SK-N-MC (cell line): ENCODE data around the gene PLPP3.

ENCODE experiments used
- DNase-seq: peaks from one replicate; pipeline ENCODE4 v3.0.0-alpha.2; 2011; ENCODE audit warnings: low read depth, low spot score
- H3K27ac ChIP-seq: fragments of 200-600 bp; sonication (generic); 2 replicates; pipeline ENCODE4 v1.5.1; 2016; ENCODE audit warnings: mixed run types
- H3K36me3 ChIP-seq: fragments of 200-600 bp; sonication (generic); 2 replicates; pipeline ENCODE4 v1.6.1; 2017; ENCODE audit warnings: antibody characterized with exemption, low read length, mixed read lengths; ENCODE audit not compliant: insufficient read depth
- H3K4me3 ChIP-seq: fragments of 200-600 bp; sonication (generic); 2 replicates; pipeline ENCODE4 v1.5.1; 2016
- H3K9ac ChIP-seq: fragments of 200-600 bp; sonication (generic); 2 replicates; pipeline ENCODE4 v1.8.0; 2017; ENCODE audit warnings: mixed run types, mixed read lengths; ENCODE audit not compliant: insufficient read length
- H3K9me3 ChIP-seq: fragments of 200-600 bp; sonication (generic); 2 replicates; pipeline ENCODE4 v1.6.1; 2017; ENCODE audit warnings: low read depth, mild to moderate bottlenecking, antibody characterized with exemption, low read length, moderate library complexity, mixed read lengths
- EZH2 ChIP-seq: fragments of 200-600 bp; sonication (generic); IDR thresholded peaks from one replicate; pipeline ENCODE4 v1.6.1; 2017; ENCODE audit warnings: antibody characterized with exemption
- FOXP2 ChIP-seq: optimal IDR thresholded peaks from 2 replicates; pipeline ENCODE3; 2011; ENCODE audit warnings: mild to moderate bottlenecking, moderate library complexity; ENCODE audit not compliant: insufficient read depth; ENCODE audit errors: extremely low read length, control extremely low read depth
- POLR2AphosphoS5 ChIP-seq: IDR thresholded peaks from 2 replicates; pipeline ENCODE4 v1.6.1; 2012; ENCODE audit warnings: mild to moderate bottlenecking, low read depth, low read length, borderline replicate concordance

The PLPP3 gene

DNA sequence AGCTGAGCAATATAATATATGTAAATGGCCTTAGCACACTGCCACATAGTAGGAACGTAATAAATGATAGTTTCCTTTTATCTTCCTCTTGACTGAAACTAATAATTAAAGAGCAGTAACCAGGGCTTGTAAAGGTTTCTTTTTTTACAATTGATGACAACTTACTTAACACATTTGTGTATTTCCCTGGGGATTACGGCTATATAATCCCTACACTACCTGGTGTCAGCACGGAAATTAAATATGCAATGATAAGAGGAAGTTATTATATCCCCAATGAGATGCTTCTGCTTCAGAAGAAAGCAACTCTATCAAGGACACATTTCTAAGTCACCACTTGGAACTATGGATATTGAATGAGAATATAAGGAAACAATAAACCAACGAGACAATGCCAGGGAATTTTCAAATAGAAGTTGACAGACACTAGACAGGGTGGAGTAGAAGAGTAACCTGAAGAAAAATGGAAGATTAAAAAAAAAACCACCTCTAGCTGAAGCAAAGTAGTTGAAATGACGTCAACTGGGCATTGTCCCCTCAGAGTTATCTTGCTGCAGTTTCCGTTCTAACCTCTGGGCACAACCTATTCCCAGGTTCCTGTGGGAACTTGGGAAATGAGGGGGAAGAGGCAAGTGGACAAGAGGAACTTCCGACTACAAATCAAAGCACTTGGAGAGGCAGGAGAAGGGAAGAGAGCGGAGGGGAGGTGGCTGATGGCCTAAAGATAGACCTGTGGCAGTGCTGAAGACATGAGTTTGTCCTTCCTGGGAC, 66.5 kb downstream of the PLPP3 start:
- no peak for DNase-seq
- no peak for TF ChIP-seq FOXP2
- no peak for TF ChIP-seq POLR2AphosphoS5
- TF ChIP-seq EZH2: no peak
- H3K36me3 ChIP-seq: no peaks in the 10 kb centered on the region

DNA sequence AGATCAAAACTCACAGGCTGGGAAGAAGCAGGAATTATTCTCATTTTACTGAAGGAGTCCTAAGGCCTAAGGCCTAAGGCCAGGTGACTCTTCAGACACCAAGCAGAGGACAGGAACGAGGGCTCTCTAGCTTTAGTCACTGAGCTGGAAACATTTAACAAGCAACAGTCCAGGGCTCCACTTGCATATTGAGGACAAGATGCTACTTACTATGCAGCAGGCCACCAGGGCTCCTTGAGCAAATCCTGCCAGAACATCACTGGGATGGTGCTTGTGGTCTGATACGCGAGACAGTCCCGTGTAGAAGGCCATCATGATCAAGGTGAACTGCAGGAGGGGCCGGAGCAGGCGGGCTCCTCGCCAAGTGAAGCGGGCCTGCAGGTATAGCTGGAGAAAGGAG, 67.6 kb downstream of the PLPP3 start:
- Histone ChIP-seq H3K9me3 (no peaks in the 10 kb centered on the region), H3K9ac (no peak overlapping the region), H3K27ac (no peak overlapping the region), H3K36me3 (no peaks in the 10 kb centered on the region), H3K4me3 (no peak overlapping the region)
- no peak for DNase-seq
- TF ChIP-seq FOXP2: no peak
- TF ChIP-seq EZH2: no peak

More for the DNA sequence above, 66.5 kb downstream of the PLPP3 start:
- Histone ChIP-seq H3K4me3 (no peak overlapping the region), H3K27ac (no peak overlapping the region), H3K9ac (no peak overlapping the region), H3K9me3 (no peaks in the 10 kb centered on the region)

DNA sequence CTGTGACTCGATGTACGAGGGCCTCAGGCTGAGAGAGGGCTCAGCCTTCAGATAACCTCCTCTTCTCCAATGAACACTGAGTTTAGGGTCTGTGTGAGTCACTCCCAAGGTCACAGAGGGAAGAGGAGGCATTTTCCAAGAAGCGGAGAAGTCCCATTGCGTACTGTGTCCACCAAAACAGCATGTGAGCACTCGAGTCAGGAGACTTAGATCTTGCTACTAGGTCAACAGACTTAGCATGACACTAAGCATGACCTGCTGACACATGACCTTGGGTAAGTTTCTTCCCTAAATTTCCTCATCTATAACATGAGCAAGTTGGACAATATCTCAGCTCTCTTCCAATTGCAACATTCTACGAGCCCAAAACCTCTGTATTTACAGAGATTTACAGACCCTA, 68.0 kb downstream of the PLPP3 start:
- TF ChIP-seq FOXP2 (no peak), EZH2 (no peak), POLR2AphosphoS5 (no peak)
- no peak for DNase-seq
- no peak overlapping the region for H3K27ac ChIP-seq
- H3K4me3 ChIP-seq: no peak overlapping the region
- no peaks in the 10 kb centered on the region for H3K9me3 ChIP-seq
- H3K36me3 ChIP-seq: no peaks in the 10 kb centered on the region
- no peak overlapping the region for H3K9ac ChIP-seq

DNA sequence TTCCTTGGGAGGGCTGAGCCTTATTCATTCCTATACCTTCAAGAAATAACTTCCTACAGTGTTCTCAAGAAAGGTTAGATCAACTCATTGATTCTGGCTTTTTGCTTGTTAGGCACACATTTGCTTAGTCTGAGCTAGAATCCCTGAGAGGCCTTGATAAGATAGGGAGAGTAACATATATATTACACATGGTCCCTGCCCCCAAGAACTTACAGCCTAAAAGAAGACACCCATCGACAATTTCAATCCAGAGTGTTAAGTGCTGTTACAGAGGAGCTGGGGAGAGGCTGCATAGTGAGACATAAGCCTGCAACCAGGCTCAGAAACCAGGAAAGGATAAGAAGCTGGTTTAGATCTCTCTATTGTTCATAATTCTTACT, 68.7 kb downstream of the PLPP3 start:
- TF ChIP-seq POLR2AphosphoS5: no peak
- no peak for TF ChIP-seq FOXP2
- TF ChIP-seq EZH2: no peak
- Histone ChIP-seq H3K27ac (no peak overlapping the region), H3K4me3 (no peak overlapping the region), H3K36me3 (no peaks in the 10 kb centered on the region), H3K9me3 (no peaks in the 10 kb centered on the region), H3K9ac (no peak overlapping the region)
- no peak for DNase-seq

DNA sequence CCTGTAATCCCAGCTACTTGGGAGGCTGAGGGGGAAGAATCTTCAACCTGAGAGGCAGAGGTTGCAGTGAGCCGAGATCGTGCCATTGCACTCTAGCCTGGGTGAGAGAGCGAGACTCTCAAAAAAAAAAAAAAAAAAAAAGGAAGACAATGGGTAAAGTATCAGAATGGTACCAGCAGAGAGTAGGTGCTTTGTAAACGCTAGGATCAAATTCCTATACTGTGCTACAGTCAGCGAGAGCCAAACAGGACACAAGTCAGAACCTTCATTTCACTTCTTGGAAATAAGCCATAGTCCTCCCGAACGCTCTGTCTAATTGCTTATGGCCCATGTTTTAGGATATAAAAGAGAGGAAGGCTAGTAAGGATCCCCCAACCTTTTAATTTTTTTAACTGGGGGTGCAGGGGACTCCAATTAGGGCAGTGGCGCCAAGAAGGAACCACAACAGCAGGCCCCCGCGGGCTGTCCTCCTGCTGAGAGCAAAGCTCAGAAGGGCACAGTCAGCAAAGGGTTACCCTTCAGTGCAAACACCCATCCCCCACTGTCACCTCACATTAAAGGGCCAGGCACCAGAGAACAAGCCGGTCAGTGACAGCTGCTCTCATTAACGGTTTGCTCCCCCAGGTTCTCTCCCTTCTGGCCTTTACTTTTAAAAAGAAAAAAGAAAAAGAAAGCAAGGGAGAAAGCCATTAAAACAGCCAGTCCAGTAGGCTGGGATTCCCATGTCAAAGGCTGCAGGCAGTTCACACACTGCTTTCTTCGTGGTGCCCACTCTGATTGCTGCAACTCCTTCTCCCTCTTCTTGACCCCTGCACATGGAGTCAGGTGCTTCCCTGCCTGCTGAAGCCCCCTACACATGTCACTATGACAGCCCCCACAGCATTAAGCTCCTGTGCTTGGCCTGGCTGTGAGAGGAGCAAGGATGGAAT, 69.4 kb downstream of the PLPP3 start:
- DNase-seq: no peak
- no peak overlapping the region for H3K27ac ChIP-seq
- H3K9ac ChIP-seq: no peak overlapping the region
- H3K36me3 ChIP-seq: no peaks in the 10 kb centered on the region
- H3K9me3 ChIP-seq: no peaks in the 10 kb centered on the region
- no peak overlapping the region for H3K4me3 ChIP-seq
- TF ChIP-seq FOXP2 (no peak), EZH2 (no peak), POLR2AphosphoS5 (no peak)

DNA sequence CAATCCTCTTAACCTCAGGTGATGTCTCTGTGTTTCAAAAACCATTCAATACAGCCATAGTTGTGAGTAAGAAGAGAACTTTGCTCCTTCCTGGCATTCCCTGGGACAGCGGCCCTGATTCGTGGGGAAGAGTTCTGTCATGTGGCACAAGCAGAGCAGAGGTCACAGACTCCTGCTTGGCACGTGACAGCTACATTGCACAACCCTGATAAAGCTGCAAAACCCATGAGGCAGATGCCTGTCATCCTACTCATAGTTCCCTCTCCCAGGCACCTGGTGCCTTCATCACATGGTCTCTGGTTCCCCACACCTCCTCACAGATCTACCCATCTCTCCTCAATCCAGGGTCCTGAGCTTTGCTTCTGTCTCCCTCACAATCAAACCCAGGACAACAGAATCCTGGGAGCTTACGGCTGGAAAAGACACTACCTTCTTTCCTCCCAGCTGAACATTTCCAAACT, 70.8 kb downstream of the PLPP3 start:
- no peak for DNase-seq
- no peak overlapping the region for H3K27ac ChIP-seq
- no peaks in the 10 kb centered on the region for H3K9me3 ChIP-seq
- H3K36me3 ChIP-seq: no peaks in the 10 kb centered on the region
- TF ChIP-seq FOXP2: no peak
- TF ChIP-seq EZH2: no peak
- no peak for TF ChIP-seq POLR2AphosphoS5
- no peak overlapping the region for H3K4me3 ChIP-seq
- H3K9ac ChIP-seq: no peak overlapping the region

DNA sequence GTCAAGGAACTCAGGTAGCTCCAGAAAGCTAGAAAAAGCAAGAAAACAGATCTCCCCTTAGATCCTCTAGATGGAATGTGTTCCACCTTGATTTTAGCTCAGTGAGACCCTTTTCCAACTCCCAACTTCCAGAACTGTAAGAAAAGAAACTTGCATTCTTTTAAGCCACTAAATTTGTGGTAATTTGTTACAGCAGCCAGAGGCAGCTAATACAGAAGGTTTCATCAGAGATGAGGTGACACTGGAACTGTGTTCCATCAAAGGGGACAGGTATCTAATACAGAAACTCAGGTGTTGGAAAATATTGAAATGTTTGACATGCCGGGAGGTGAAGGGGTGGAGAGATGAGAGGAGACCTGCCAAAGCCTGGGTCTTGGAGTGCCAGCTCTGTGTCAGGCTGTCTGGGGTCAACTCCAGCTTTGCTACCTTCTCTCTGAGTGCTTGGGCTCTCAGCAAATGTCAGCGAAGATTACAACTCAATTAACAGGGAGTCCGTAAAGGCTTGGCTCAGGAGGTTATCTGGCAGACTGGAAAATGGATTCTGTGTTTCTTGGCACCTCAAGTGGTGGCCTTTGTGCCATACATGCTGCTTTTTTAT, 71.3 kb downstream of the PLPP3 start:
- no peak for DNase-seq
- Histone ChIP-seq H3K9me3 (no peaks in the 10 kb centered on the region), H3K27ac (no peak overlapping the region), H3K36me3 (no peaks in the 10 kb centered on the region), H3K4me3 (no peak overlapping the region), H3K9ac (no peak overlapping the region)
- TF ChIP-seq POLR2AphosphoS5 (no peak), EZH2 (no peak), FOXP2 (no peak)

DNA sequence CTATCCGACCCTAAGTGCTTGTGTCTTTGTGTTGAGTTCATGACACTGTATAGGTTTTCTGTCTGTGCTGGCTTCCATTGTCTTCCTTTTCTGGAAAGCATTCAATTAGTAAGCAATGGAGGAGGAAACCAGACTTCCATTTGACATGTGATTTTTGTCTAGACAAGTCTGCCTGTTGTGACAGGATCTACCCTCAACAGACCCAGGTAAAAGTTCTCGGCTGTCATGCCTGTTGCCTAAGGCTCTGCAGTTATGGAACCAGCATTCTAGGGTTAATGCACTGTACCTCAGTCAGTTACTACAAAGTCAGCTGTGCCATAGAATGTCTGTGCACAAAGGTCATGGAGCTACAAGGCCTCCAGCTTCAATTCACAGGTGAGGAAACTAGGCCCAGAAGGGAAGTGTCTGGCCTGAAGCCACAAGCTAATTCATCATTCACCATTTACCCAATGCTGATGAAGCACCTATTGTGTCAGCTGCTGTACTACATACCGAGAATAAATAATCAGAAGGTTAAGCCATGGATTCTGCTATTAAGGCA, 72.3 kb downstream of the PLPP3 start:
- no peaks in the 10 kb centered on the region for H3K36me3 ChIP-seq
- no peak overlapping the region for H3K9ac ChIP-seq
- H3K27ac ChIP-seq: no peak overlapping the region
- TF ChIP-seq FOXP2 (no peak), POLR2AphosphoS5 (no peak), EZH2 (no peak)
- H3K9me3 ChIP-seq: no peaks in the 10 kb centered on the region
- no peak for DNase-seq
- H3K4me3 ChIP-seq: no peak overlapping the region
